GM18873 (cell line): ENCODE data around the gene TNS2.

Experiments
- ATAC-seq: cut with Tn5 transposase; IDR thresholded peaks from one replicate; pipeline ENCODE4 v1.9.1; 2021; ENCODE audit warnings: mild to moderate bottlenecking, moderate library complexity, moderate number of reproducible peaks; ENCODE audit not compliant: unreplicated experiment, low FRiP score

TNS2 gene

DNA sequence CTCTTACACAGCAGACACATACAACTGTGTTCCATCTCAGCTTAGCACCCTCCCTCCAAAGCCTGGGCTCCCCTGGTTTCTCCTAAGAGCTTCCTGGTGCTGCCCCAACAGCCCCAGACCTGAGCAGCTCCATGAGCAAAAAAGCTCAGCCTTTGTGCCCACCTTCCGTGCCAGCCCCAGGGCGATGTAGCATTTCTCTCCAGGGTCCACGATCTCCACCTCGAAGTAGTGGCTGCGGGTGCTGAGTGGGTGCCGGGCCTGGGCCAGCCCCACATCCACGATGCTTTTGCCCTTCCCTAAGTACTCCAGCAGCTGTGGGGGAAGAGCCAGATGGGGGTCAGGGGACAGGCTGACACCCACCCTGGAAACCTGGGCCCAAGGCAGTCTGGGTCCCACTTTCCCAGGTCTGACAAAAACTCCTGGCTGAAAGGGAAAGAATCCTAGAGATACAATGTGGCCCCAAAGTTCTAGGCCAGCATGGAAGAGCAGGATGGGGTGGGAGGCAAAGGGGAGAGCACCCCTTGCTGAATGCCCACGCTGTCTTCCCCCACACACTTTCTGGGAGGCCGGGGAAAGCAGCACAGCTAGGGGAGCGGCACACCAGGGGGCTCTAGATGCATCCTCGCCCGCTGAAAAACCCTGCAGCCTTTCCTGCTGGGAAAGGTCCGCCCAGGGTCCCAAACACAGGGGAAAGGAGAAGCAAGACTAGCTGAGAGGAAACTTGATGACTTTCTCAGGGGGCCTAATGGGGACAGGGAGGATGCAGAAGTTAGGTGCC lies 18.3 kb downstream of the TNS2 start:
- ATAC-seq = no peak

DNA sequence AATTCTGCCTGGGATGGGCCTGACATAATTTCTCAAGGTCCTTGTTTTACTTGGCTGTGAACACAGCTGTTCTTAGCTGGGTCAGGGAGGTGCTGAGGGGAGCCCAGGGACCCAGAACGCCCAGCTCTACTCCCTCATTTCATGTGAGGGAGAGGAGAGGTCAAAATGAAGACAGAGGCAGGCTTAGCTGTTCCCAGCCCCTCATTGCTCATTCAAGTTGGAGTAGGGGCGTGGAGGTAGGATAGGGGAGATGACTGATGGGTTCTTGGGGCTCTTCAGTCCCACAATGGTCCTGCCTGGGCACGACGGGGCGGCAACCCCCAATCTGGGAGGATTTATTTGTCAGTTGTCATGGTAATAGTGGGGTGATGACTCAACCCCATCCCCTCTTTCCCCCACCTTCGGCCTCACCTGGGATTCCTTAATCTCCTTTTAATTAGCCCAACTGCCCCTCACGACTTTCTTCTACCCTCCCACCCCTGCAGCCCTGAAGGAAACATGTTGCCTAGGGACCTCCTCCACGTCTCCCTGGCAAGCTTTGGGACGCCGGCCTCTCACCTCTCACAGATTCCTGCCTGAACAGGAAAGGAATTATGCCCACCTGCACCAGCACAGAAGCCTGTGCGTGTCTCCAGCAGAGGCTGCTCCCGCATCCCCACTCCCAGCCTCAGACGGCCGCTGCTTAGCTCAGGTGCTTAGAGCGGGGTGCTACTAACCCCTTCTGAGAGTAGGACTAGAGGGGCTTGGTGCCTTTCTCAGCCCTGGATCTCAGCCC lies 19.1 kb downstream of the TNS2 start:
- ATAC-seq = no peak

DNA sequence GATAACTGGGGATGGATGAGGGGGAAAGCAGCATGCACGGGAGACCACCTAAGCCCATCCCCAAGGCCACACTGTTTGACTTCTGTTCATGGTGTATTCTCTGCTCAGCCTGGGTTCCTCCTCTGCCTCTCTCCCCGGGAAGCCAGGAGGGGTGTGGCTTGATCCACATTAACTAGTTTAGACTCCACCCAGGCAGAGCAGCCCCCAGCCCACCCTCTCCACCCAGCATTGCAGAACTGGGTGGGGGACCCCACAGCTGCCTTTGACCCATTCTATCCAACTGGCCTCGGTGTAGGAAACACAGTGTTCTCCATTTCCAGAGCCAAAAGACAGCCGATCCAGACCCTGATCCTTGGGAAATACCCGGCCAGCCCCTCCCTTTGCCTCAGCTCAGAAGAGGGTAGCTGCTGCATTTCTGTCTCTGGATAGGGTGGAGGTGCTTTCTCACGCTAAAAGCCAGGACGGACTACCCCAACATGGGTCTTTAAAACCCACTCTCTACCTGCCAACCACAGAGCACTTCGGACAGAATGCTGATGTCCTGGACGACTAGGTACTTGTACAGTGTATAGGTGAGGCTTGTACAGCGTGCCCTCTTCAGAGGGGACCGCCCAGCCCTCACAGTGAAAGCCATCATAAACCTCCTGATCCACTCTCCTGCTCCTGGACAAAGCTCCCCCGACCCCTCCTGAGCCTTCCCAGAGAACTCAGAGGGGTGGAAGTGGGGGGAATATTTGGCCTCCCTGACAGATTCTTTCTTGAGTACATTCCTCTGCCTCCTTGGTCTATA lies 20.0 kb downstream of the TNS2 start:
- ATAC-seq = no peak

DNA sequence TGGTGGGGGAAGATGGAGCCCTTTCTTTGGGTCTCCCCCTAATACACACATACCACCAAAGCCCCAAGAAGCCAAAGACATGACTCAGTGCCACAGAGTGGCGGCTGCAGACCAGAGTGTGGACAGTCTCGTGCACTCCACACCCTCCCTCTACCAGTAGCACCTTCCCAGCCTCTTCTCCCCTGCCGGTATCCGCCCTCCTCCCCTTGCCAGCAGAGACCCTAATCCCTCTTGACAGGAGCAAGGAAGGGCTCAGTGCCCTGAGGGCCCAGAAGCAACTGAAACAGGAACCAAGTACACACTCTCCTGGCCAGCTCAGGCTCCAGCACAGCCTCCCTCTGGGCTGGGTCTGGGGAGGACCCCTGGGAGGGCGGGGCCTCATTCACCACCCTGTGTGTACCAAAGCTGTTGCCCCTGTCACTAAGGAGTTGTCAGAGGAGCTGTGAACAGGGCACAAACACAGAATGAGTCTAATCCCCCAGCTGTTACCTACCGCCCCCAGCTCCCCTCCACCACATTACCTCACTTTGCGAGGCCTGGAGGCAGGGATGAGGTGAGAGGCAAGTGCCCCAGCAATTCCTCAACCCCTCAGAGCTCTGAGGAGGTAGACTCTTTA lies 21.1 kb downstream of the TNS2 start:
- ATAC-seq = no peak

DNA sequence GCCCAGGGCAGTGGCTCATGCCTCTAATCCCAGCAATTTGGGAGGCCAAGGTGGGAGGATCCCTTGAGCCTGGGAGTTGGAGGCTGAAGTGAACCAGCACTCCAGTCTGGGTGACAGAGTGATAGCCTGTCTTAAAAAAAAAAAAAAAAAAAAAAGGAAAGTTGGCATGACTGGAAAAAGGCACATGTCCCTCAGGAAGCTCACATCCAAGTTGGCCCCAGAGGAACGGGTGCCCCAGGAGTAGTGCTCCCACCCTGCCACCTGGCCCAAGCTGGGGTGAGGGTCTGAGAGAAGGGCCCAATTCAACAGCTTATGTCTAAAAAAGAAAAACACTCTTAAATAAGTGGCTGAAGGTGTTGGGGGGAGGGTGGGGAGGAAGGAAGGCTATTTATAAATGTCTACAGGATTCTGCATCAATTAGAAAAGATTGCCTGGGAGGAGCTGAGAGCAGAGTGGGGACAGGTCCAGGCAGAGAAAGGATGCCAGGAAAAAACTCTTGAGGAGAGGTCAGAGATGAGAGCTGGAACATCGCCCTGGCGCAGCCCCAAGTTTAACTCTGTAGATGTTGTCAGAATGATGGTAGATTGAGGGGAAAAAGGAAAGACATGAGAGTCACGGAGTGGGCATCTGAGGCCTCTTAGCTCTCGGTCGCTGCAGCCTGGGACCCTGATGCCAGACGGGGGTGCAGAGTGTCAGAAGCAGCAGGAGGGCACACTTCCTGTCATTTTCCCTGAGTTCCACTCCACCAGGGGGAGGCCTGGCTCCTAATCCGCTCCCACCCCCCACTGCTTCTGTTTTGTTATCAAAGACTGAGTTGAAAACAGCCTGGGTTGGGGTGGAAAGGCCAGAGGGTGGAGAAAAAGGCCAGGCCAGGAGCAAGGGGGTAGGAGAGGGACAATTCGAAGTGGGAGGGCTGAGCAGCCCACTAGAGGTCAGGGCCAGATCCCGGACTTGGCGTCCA lies 22.0 kb downstream of the TNS2 start:
- no peak for ATAC-seq

GRCh38 chr12:53073881-53074280 lies 24.0 kb downstream of the TNS2 start:
- ATAC-seq = no peak

DNA sequence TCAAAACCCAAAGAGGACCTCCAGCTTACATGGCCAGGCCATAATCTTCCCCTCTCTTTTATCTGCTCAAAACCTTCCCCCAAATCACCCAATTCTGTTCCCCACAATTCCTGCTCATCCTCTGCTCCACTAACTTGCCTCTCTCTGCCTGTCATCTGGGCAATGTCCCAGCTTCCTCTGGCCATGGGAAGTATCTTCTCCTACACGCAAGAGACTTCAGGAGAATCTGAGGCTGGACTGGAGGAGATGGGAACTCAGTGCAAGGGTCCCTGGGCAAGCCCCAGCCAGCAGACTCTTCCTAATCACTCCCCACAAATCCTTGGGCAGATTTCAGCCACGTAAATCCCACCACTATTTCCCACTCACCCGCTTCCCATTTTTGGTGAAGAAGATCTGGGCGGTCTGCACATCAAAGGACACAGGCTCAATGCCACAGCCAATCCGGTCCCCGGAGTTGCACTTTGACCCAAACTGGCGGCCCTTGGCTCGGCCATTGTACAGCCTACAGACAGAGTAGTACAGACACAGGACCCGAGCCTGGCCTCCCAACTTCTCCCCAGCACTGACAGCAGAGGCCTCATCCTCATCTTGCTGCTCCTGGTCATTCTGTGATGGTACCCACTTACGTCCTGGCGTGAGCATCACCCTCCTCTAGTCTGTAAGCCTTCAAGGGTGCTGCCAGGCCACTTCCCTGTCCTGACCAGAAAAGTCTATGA lies 24.6 kb downstream of the TNS2 start:
- ATAC-seq = no peak

DNA sequence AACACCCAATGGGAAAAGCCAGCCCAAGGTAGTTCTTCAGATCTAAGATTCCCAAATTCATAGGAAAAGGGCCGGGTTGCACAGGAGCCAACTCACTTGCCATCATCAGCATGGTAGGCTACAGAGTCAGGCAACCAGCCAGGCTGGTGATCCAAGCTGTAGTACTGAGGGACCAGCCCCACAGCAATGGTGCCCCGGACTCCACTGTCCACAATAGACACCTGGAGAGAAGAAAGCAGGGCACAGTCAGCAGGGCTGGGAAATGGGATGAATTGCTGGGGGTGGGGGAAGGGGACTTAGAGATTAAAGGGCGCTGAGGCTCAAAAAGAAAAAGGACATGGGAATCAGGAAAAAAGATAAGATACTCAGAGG lies 25.1 kb downstream of the TNS2 start:
- no peak for ATAC-seq

GRCh38 chr12:53076461-53076860 lies 26.6 kb downstream of the TNS2 start:
- no peak for ATAC-seq

DNA sequence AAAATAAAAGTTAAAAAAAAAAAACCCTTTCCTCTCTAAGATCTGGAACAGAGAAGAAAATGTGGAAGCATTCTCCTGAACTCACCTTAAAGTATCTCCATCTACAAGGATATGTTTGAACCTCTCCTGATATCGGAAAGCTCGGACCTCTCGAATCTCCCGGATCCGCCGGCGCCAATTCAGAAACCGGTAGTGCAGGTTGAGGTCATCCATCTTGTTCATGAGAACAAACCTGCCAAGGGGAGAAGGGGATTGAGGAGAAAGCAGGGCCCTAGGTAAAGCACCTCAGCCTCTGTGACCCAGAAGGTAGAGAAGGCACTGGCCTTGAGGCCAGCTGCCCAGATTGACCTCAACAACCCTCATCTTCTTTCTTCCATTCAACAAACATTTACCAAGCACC lies 27.2 kb downstream of the TNS2 start:
- no peak for ATAC-seq

DNA sequence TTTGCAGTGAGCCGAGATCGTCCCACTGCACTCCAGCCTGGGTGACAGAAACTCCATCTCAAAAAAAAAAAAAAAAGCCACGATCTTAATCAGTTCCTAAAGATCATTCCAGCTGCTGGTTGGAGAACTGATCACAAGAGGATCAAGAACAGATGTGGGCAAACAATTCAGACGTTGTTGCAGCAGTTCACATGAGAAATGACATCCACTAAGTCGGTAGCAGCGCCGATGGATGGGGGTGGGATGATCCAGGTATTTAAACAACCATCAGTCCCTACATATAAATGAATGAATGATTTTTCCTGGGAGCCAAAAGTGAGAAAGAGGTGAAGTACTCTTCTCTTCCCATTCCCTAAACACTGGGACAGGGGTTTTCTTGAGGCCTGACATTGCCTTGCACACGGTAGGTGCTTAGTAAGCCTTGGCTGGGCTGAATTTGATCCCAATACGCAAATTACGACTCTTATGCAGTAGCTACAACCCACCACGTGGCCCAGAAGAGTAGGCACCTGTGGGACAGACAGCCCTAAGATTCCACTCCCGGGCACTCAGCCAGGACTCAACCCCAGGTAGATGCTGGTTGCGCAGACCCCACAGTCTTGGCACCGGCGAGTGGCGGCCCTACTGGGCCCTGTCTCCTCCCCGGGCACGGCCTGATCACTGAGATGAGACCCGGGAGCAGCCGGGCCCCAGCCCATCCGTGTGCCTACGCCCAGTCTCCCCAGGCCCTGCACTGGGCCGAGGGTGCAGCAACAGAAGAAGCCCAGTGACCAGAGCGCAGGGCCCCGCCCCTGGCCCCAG lies 28.8 kb downstream of the TNS2 start:
- ATAC-seq = peak; percentile 14

GRCh38 chr12:53079226-53080117 lies 29.6 kb downstream of the TNS2 start, which contains the start of gene SPRYD3:
SPRYD3 (minus strand) TSS chr12:53079390; CDS start chr12:53079333, 57 bp downstream.
- ATAC-seq = peak; percentile 96

GRCh38 chr12:53082637-53083175 lies 32.8 kb downstream of the TNS2 start:
- ATAC-seq = no peak

GRCh38 chr12:53086361-53086760 lies 36.5 kb downstream of the TNS2 start:
- ATAC-seq = no peak

DNA sequence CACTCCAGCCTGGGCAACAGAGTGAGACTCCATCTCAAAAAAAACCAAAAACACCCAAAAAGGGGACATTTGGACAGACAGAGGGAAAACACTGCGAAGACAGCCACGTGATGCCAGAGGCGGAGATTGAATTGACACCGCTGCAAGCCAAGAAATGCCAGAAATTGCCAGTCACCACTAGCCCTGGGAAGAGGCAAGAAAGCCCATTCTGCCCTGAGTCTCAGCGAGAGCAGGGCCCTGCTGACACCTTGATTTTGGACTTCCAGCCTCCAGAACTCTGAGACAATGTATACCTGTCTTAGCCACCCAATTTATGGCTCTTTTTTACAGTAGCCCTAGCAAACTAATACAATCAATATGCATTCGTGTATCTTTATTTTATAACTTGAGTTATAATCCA lies 40.2 kb downstream of the TNS2 start:
- no peak for ATAC-seq

DNA sequence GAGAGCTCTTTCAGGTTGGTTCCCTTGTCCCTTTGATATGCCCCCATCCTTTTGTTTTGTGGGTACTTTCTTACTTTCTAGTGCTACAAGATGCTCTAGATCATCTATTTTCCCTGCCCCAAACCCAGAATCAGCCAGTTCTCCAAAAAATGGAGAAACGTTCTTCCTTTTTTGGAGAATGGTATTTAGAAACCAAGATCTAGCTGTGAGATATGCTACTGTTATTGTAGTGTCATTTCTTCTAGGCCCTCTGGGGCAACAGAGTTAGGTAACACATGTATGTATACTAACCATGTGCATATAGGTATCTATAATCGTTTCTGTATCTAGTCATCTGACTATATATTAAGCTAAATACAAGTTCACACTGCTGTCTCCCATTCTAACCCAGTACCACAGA lies 40.7 kb downstream of the TNS2 start:
- ATAC-seq = no peak

GRCh38 chr12:53091756-53092155 lies 41.9 kb downstream of the TNS2 start:
- no peak for ATAC-seq
